AG10803 (cell line): Measurements from ENCODE around the gene TMEM52.

Source experiments
- DNase-seq: peaks from one replicate; pipeline ENCODE4 v3.0.0; 2010; ENCODE audit warnings: low read depth
- H3K4me3 ChIP-seq: 2 replicates; pipeline ENCODE4 v1.5.1; 2011; ENCODE audit warnings: mild to moderate bottlenecking, low read length, control low read depth
- TF ChIP-seq, protein P1 (sequence below): conservative IDR thresholded peaks from 2 replicates; pipeline ENCODE4 v1.5.1; 2011; ENCODE audit warnings: mild to moderate bottlenecking, low read length, control low read depth, inconsistent platforms

The TMEM52 gene

DNA sequence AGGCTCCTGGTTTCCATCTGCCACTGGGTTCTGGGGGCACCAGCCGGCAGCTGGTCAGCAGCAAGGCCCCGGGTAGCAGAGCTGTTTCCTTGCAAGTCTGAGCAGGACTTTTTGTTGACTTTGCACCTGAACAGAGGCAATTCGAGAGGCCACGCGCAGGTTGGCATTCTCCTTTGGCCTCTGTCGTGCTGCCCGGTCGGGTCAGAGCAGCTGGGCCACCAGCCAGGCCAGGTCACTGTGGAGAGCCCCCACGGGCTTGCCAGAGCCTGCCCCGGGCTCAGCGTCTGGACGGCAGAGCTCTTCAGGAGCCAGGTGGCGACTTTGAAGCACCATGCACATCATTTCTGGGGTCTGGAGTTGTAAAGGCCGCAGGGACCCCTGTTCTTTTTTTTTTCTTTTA is 28.4 kb upstream of the TMEM52 start:
- TF ChIP-seq, protein P1, sequence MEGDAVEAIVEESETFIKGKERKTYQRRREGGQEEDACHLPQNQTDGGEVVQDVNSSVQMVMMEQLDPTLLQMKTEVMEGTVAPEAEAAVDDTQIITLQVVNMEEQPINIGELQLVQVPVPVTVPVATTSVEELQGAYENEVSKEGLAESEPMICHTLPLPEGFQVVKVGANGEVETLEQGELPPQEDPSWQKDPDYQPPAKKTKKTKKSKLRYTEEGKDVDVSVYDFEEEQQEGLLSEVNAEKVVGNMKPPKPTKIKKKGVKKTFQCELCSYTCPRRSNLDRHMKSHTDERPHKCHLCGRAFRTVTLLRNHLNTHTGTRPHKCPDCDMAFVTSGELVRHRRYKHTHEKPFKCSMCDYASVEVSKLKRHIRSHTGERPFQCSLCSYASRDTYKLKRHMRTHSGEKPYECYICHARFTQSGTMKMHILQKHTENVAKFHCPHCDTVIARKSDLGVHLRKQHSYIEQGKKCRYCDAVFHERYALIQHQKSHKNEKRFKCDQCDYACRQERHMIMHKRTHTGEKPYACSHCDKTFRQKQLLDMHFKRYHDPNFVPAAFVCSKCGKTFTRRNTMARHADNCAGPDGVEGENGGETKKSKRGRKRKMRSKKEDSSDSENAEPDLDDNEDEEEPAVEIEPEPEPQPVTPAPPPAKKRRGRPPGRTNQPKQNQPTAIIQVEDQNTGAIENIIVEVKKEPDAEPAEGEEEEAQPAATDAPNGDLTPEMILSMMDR: no peak
- no peak overlapping the region for H3K4me3 ChIP-seq
- DNase-seq: no peak

DNA sequence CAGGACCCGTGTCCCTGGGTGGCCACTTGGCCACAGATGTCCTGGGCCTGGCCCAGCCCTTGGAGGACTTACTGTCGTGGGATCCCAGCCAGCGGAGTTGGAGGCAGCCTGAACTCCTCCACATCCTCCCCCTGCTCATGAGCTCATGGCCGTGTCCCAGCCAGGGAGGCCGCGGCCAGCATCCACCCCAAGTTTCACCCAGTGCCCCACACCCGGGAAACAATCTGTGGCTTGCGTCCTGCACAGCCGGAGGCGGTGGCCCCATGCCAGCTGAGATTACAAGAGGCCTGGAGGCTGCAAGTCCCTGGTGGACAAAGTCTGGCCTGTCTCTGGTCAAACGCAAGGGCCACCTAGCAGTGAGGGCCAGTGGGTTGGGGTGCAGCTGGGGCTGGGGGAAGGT is 27.5 kb upstream of the TMEM52 start:
- no peak overlapping the region for H3K4me3 ChIP-seq
- TF ChIP-seq, protein P1: no peak
- DNase-seq: peak; percentile 27

DNA sequence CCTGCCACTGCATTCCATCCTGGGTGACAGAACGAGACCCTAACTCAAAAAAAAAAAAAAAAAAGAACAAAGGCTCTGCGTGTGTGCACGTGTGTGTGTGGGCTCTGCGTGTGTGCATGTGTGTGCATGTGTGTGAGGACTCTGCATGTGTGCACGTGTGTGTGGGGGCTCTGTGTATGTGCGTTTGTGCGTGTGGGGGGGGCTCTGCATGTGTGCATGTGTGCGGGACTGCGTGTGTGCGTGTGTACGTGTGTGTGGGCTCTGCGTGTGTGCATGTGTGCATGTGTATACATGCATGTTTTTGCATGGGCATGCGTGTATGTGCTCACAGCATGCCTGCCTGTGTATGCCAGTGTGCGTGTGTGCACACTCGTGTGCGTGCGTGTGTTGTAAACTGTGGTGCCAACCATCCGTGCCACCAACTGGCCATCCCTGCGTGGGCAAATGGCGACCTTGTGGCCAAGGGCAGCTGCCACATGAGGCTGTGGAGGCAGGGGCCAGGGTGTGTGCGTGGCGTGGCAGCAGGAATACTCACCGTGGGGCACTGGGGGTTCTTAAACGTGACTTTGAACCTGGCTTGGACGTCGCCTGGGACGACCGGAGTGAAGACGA is 26.8 kb upstream of the TMEM52 start:
- TF ChIP-seq, protein P1: no peak
- no peak overlapping the region for H3K4me3 ChIP-seq
- no peak for DNase-seq

DNA sequence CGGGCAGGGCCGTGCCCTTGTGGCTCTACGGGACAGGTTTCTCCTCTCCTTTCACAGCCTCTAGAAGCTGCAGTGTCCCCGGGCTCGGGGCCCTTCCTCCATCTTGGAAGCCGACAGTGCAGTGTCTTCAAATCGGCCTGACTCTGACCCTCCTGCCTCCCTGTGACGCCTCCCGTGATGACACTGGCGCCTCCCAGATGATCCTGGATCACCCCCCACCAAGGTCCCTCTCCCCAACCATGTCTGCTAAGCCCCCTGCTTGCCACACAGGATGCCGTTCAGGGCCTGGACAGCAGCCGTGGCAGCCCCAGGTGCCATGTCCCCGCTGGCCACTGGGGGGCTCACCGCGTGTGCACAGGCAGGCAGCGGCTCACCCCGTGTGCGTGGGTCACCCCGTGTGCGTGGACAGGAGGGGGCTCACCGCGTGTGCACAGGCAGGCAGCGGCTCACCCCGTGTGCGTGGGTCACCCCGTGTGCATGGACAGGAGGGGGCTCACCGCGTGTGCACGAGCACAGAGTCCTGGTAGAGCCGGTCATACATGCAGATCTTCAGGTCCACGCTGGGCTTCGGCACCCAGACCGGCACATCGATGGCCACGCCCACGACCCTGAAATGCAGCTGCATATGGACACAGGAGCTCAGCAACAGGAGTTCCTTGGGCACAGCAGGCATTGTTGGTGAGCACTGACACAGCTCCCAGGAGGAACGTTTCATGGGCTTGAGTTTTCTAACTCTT is 24.9 kb upstream of the TMEM52 start:
- peak; percentile 13 for DNase-seq
- TF ChIP-seq, protein P1: peak; percentile 65
- no peak overlapping the region for H3K4me3 ChIP-seq

DNA sequence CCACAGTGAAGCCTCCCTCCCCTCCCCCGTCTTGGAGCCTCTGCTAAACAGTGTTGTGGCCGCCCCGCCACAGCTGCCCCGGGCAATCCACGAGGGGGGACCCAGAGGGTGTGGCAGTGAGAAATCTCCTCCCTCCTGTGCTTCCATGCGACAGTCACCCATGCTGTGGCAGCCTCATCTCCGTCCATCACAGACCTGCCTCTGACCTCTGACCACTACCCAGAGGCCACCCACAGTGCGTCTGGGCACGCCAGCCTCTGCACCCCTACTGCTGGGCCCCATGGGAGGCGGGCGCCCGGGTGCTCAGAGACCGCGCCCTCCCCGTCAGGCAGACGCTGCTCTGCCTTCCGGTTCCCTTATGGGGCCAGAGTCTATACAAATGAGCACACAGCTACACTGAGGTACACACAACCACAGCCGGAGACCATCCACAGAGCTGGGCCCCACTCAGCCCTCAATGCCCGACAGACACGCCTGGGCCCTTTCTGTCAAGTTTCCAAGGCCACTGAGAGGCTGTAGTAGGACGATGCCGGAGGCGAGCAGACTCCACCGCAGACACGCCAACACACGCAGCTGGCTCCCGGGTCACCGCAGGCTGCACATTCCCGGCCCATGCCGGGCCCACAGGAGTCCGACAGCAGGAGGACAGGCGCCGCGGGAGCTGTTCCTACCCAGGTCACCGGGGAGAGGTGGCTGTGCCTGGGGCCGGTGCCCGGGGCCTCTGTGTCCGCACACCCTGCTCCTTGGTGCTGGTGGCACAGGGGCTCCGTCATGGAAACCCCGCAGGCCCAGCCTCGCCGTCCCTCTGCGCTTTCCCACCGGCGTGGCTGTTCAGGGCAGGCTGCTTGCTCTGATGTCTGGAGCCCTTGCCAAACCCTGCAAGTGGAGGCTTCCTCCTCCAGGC is 23.9 kb upstream of the TMEM52 start:
- no peak for DNase-seq
- TF ChIP-seq, protein P1: no peak
- H3K4me3 ChIP-seq: no peak overlapping the region

DNA sequence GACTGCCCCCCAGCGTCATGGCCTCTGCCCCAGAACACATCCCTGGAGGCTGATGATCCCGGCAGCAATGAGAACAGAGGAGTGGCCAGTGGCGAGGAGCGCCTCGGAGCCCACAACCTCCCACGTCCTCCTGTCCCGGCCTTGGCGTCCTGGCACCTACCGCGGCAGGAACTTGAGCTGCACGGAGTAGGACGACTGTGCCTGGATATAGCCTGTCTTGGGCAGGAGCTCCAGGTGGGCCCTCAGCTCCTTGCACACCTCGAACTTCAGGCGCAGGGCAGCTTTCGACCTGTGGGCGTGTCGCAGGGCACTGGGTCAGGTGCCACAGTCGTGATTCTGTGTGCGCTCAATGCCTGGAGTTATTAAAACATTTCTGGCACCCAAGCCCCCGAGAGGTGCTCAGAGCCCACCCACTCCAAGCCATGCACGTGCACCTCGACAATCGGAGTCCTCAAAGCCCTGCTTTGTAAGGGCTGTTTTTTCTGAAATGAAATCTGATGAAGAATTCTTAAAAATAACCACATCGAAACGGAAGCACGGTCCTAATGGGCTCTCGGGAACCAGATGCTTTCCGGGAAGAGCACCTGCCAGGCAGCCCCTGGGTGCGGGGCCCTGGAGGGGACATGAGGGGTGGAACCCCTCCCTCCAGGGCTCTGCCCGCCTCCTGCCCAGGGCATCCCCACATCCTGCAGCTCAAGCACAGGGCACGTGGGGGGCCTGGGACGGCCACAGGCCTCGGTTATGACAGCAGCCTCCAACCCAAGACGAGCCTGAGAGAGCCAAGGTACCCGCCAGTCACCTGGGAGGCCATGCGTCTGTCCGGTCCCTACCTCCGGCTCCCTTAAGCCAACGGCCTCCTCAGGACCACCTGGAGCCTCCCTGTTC is 23.0 kb upstream of the TMEM52 start:
- TF ChIP-seq, protein P1: no peak
- H3K4me3 ChIP-seq: no peak overlapping the region
- DNase-seq: no peak
